Calu3 (cell line): ENCODE results near the gene CRISP1. TPM values are rescaled to one million over a fixed set of nuclear protein-coding genes. Genes with fewer than 3 reads are reported as not detected.

Experiments used
- BruUV-seq: library from RNA; stranded (reverse); fragments of 400-500 nt; replicated peaks from 2 replicates; lab custom pipeline; 2021; lab: Mats Ljungman, UMichigan
- CTCF ChIA-PET: fragments of 300-600 bp; sonication (Branson Sonifier 250); formaldehyde crosslinking; loops from one replicate; lab custom pipeline; 2022; ENCODE audit warnings: antibody characterized with exemption; lab: Charles Lee
- DNase-seq: peaks from one replicate; pipeline ENCODE4 v3.0.0; 2022
- H3K27ac Mint-ChIP-seq: one replicate; pipeline ENCODE4 v1.8.0; 2022; ENCODE audit warnings: mixed read lengths; ENCODE audit not compliant: unreplicated experiment
- H3K27me3 Mint-ChIP-seq: one replicate; pipeline ENCODE4 v1.8.0; 2022; ENCODE audit warnings: mixed read lengths; ENCODE audit not compliant: unreplicated experiment
- H3K36me3 Mint-ChIP-seq: one replicate; pipeline ENCODE4 v1.8.0; 2022; ENCODE audit warnings: mild to moderate bottlenecking, moderate library complexity, mixed read lengths; ENCODE audit not compliant: insufficient read depth, unreplicated experiment
- H3K4me1 Mint-ChIP-seq: one replicate; pipeline ENCODE4 v1.8.0; 2022; ENCODE audit warnings: mild to moderate bottlenecking, low read depth, mixed read lengths; ENCODE audit not compliant: unreplicated experiment
- H3K4me3 Mint-ChIP-seq: one replicate; pipeline ENCODE4 v1.8.0; 2022; ENCODE audit warnings: mild to moderate bottlenecking, low read depth, moderate library complexity, mixed read lengths; ENCODE audit not compliant: unreplicated experiment
- H3K9me3 Mint-ChIP-seq: one replicate; pipeline ENCODE4 v1.8.0; 2022; ENCODE audit warnings: low read depth, mixed read lengths; ENCODE audit not compliant: unreplicated experiment
- intact Hi-C: fragments of 100-400 bp; cut with micrococcal nuclease; formaldehyde crosslinking; loops from one replicate; pipeline ENCODE4 v1.10.0; 2022; ENCODE audit not compliant: unreplicated experiment
- total RNA-seq: library from RNA; stranded (reverse); gene quantifications from 2 replicates; pipeline ENCODE4 v1.2.3, GENCODE V29; 2022
- TF ChIP-seq, protein P1 (sequence below): fragments of 200-600 bp; IDR thresholded peaks from one replicate; pipeline ENCODE4 v1.8.0; 2022; ENCODE audit warnings: antibody characterized with exemption; ENCODE audit not compliant: unreplicated experiment

Gene CRISP1
- total RNA-seq, 1 experiment from 2014 or later, result not detected

DNA sequence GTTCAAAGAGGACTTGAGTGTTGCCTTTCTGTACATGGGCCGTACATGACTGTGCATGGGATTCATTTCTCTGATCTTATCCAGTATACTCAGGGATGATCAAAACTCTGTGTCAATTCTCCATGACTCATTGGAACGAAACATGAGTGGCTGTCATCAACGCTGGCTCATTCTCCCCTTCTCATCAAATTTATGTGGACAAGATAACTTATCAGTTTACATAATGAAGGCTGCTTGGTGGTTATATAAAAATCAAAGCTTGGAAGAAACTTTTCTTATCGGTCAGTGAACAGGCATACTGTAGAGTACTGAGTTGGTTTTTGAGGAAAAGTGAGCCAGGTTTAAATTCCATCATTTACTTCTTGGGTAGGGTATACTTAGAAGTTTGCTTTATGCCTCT lies 24.9 kb downstream of the CRISP1 start:
- intact Hi-C loops, result loop anchor here (5.0 kb wide), 1 partner anchor 164 kb away; no protein-coding TSS in a partner anchor
- Mint-ChIP-seq H3K4me3 (no peak overlapping the region), H3K27me3 (no peaks in the 10 kb centered on the region), H3K9me3 (peaks cover 3% of the 10 kb centered on the region), H3K36me3 (no peaks in the 10 kb centered on the region), H3K27ac (no peak overlapping the region), H3K4me1 (no peaks in the 10 kb centered on the region)
- TF ChIP-seq, protein P1, sequence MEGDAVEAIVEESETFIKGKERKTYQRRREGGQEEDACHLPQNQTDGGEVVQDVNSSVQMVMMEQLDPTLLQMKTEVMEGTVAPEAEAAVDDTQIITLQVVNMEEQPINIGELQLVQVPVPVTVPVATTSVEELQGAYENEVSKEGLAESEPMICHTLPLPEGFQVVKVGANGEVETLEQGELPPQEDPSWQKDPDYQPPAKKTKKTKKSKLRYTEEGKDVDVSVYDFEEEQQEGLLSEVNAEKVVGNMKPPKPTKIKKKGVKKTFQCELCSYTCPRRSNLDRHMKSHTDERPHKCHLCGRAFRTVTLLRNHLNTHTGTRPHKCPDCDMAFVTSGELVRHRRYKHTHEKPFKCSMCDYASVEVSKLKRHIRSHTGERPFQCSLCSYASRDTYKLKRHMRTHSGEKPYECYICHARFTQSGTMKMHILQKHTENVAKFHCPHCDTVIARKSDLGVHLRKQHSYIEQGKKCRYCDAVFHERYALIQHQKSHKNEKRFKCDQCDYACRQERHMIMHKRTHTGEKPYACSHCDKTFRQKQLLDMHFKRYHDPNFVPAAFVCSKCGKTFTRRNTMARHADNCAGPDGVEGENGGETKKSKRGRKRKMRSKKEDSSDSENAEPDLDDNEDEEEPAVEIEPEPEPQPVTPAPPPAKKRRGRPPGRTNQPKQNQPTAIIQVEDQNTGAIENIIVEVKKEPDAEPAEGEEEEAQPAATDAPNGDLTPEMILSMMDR, result no peak
- no TSS peak for BruUV-seq
- CTCF ChIA-PET, result interaction anchor here (1.6 kb wide), 1 partner anchor 218 kb away, joined by 3 read pairs; no protein-coding TSS in a partner anchor
- DNase-seq, result no peak

DNA sequence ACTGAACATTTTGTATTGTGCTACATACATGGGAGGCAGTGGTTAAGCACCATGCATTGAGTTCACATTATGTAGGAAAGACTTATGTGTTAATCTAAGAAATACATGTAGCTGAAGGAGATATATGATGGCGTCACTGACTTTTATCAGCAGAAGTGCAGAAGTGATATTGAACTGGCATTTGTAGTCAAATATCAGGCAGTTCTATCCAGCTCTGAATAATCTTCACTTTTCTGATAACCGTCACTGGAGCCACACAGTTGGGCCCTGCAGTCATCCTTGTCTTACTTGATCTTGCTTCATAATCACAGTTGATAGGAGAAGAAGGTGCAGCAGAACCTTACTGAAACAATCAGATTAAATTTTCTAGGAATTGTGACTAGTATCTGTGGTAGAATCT lies 26.4 kb downstream of the CRISP1 start:
- intact Hi-C loops, result loop anchor here (5.0 kb wide), 1 partner anchor 163 kb away; no protein-coding TSS in a partner anchor
- CTCF ChIA-PET, result no interaction called here
- DNase-seq, result no peak
- Mint-ChIP-seq H3K4me1 (no peaks in the 10 kb centered on the region), H3K27ac (no peak overlapping the region), H3K36me3 (no peaks in the 10 kb centered on the region), H3K9me3 (peaks cover 3% of the 10 kb centered on the region), H3K27me3 (no peaks in the 10 kb centered on the region), H3K4me3 (no peak overlapping the region)
- BruUV-seq, result no TSS peak
- TF ChIP-seq, protein P1, result no peak

DNA sequence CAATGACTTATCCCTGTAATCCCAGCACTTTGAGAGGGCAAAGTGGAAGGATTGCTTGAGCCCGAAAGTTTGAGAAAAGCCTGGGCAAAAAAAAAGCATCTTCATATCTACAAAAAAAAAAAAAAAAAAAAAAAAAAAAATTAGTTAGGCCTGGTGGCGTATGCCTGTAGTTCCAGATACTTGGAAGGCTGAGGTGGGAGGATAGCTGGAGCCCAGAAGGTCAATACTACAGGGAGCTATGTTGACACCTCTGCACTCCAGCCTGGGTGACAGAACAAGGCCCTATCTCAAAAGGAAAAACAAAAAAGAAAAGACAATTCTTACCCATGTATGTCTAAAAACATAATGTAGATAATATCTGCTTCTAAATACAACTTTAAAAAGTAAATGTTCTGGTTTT lies 27.2 kb downstream of the CRISP1 start:
- Mint-ChIP-seq H3K9me3 (peaks cover 3% of the 10 kb centered on the region), H3K36me3 (no peaks in the 10 kb centered on the region), H3K27ac (no peak overlapping the region), H3K4me1 (no peaks in the 10 kb centered on the region), H3K27me3 (no peaks in the 10 kb centered on the region), H3K4me3 (no peak overlapping the region)
- TF ChIP-seq, protein P1, result no peak
- intact Hi-C loops, result no loop called here
- BruUV-seq, result no TSS peak
- CTCF ChIA-PET, result no interaction called here
- DNase-seq, result no peak

DNA sequence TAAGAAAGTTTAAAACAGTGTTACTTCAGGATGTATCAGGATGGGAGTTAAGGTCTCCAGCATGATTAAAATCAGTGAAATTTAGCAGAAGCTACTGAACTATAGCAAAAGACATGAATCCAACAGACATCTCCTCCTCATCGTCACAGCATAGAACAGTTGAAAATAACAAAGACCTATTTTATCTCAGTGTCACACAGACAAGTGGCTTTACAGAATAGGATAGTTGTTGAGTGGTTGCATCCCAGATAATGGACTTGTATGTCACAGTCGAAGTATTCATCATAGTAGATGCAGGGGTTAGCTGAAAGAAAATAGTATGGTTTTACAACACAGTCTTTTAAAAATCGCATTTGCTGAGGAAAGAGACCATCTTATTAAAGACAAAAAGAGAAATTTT lies 31.2 kb downstream of the CRISP1 start:
- no peaks in the 10 kb centered on the region for H3K4me1 Mint-ChIP-seq

More for the DNA sequence above, 31.2 kb downstream of the CRISP1 start:
- TF ChIP-seq, protein P1, result no peak
- CTCF ChIA-PET, result no interaction called here
- no peaks in the 10 kb centered on the region for H3K36me3 Mint-ChIP-seq
- no peak overlapping the region for H3K27ac Mint-ChIP-seq
- DNase-seq, result no peak
- no peaks in the 10 kb centered on the region for H3K27me3 Mint-ChIP-seq
- no peak overlapping the region for H3K4me3 Mint-ChIP-seq
- no peaks in the 10 kb centered on the region for H3K9me3 Mint-ChIP-seq
- intact Hi-C loops, result no loop called here
- no TSS peak for BruUV-seq
